HG02763 (cell line): ENCODE results near the gene NR5A1.

Experiments used
- ATAC-seq: cut with Tn5 transposase; IDR thresholded peaks from one replicate; pipeline ENCODE4 v1.9.1; 2021; ENCODE audit warnings: mild to moderate bottlenecking, moderate library complexity; ENCODE audit not compliant: unreplicated experiment

NR5A1 gene

GRCh38 chr9:124506931-124507879 is at the start of gene NR5A1:
TSS of gene NR5A1 (minus strand) at chr9:124507399. CDS start at chr9:124503395, 4,004 bp downstream.
- no peak for ATAC-seq

- ATAC-seq, result no peak
These were observed 47.8 kb upstream of the NR5A1 start for GRCh38 chr9:124555043-124555442.

- no peak for ATAC-seq
These were observed 46.5 kb upstream of the NR5A1 start for GRCh38 chr9:124553738-124554137.

GRCh38 chr9:124552273-124552605 is 45.0 kb upstream of the NR5A1 start:
- ATAC-seq, result no peak

- ATAC-seq, result no peak
These were observed 44.5 kb upstream of the NR5A1 start for GRCh38 chr9:124551472-124552272.

DNA sequence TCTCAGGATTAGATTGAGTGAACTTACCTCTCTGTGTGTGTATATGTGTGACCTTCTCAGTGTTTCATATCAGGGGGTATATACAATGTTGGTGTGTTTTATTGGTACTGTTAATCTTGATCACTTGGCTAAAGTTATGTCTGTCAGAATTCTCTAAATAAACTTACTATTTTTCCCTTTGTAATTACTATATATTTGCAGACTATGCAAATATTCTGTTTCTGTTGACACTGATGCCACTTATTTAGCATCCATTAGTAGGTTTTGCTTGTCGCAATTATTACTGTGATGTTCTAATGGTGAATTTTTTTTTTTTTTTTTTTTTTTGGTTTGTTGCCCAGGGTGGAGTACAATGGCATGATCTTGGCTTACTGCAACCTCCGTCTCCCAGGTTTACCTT is 42.9 kb upstream of the NR5A1 start:
- no peak for ATAC-seq

- no peak for ATAC-seq
These were observed 41.8 kb upstream of the NR5A1 start for GRCh38 chr9:124549016-124549415.

GRCh38 chr9:124544535-124544934 is 37.3 kb upstream of the NR5A1 start:
- no peak for ATAC-seq

DNA sequence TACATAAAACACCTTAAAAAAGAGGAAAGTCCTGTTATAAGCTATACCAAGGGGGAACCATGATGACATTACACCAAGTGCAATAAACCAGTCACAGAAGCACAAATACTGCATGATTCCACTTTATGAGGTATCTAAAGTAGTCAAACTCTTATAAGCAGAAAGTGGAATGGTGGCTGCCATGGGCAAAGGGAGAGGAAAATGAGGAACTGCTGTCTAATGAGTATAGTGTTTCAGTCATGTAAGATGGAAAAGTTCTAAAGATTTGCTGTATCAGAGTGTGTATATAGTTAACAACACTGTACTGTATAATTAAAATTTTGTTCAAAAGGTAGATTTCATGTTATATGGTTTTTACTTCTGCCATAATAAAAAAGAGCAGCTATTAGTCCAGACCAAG is 34.6 kb upstream of the NR5A1 start:
- ATAC-seq, result no peak

- ATAC-seq, result no peak
These were observed 30.7 kb upstream of the NR5A1 start for GRCh38 chr9:124537926-124538325.

DNA sequence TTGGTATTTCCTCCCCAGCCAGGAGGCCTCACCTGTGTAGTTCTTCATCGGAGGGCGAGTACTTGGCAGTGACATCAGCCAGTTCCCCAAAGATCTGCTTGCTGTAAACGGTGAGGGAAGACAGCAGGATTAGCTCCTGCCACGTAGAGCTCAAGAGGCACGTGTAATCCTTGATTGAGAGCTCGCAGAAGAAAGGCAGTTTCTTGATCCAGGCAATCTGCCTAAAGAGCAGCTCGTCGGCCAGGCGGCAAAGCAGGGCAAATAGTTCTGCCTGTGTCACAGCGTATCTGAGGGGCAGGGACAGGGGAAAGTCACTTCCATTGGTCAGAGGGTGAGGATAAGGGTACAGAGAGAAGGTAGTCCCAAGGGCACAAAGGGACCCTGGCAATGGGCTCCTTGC is 28.6 kb upstream of the NR5A1 start:
- no peak for ATAC-seq

DNA sequence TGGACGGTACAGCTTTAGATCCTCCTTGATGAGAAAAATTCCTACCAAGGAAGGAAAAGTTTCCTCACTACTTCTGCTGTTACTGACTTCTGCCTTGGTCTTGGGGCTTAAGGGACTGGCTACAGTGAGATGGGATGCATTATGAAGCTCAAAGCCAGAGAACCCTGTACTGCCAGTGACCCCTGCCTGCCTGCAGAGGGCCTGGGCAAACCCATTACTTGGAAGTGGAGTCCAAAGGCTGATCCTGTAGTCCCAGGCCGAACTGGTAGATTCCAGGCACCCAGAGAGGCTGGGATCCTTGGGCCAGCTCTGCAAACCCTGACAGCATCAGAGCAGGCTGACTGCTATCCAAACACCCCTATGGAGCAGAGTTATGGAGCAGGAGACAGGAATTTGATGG is 25.7 kb upstream of the NR5A1 start:
- ATAC-seq, result no peak

DNA sequence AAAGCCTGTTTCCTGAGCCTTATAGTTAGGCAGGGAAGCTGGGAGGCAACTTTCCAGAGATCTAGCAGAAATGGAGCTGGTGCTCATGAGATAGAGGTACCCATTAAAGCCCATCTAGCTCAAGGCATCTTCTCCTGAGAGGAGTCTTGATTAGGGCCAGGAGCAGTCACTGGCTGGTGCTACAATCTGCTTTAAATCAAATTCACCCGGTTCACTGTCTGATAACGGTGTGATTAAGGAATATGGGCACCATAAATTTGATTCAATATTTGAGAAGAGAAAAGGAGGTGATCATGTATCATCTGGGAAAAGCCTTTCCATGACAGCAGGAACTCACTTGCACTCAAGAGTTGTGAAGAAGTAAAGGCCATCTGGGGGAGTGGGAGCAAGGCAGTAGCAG is 23.9 kb upstream of the NR5A1 start:
- no peak for ATAC-seq

DNA sequence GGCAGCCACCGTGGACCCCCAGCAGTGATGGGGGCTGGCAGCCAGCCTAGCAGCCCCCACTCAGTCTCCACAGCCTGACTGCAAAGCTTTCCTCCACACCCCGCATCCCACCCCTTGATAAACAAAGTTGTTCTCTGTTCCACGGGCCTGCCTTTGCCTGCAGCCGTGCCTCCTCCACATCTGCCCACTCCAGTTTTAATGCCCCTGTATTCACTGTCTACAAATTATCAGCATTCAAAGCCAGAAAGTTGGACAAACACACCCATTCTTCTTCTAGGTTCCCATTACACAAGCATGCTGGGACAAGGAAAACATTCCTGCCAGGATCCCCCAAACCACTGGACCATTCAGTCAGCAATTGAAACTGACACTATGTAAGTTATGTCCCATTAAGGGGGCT is 23.0 kb upstream of the NR5A1 start:
- no peak for ATAC-seq

- no peak for ATAC-seq
These were observed 20.6 kb upstream of the NR5A1 start for GRCh38 chr9:124527781-124528180.

DNA sequence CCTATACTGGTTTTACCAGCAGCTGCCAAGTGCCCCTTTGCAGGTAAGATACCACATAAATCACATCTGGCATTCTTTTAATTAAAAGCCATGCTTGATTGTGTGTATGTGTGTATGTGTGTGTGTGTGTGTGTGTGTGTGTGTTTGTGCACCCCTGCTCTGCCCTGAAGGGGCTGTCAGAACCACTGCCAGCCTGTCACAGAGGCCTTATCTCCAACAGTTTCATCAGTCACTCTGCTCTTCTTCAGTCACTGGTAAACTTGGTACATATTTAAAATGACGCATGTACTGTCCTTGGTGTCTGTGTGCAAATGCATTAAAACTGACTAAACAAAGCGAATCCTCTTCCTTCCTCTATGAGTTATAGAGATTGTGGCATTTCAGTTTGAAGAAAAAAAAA is 19.0 kb upstream of the NR5A1 start:
- ATAC-seq, result no peak

- no peak for ATAC-seq
These were observed 15.2 kb upstream of the NR5A1 start for GRCh38 chr9:124522121-124523098.

- ATAC-seq, result no peak
These were observed 13.9 kb upstream of the NR5A1 start for GRCh38 chr9:124521142-124521541.

GRCh38 chr9:124520206-124520596 is 13.0 kb upstream of the NR5A1 start:
- no peak for ATAC-seq

DNA sequence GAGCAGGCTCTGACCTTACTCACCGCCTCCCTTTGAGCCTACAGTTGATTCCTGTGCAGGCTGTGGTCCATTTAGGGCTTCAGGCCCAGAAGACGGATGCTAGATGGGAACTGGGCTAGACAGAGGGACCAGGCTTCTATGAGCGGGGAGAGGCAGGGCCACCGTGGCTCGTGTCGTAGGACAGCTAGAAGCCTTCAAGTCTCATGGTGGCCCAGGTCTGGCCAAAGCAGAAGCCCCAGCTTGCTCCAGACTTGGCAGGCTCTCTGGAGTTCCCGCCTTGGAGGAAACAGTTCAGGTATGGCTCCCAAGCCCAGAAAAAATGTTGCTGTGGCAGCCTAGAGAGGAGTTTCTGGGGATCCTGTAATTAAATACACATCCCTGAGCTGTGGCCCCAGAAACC is 10.9 kb upstream of the NR5A1 start:
- no peak for ATAC-seq

DNA sequence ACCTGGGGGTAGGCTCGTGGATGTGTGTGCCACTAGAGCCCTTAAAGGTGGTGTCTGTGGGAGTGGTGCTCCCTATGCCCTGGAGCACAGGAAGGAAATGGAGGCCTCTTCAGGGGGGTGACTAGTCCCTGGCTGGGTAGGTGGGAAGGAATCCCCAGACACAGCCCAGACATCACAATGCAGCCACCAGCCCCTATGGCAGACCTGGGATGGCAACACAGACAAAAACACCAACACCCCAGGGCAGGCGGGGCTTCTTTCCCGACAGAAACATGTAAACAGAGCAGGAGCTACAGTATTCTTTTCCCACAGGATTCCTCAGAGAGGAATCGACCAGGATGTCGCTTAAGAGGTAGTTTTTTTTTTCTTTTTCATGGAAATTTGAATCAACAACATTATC is 10.4 kb upstream of the NR5A1 start:
- no peak for ATAC-seq
